Neural crest cell (in vitro differentiated cells): ENCODE results near the gene SSRP1. TPM values are rescaled to one million over a fixed set of nuclear protein-coding genes. Genes with fewer than 3 reads are reported as not detected.

ENCODE experiments used
- DNase-seq: peaks from one replicate; pipeline ENCODE4 v3.0.0; 2021; ENCODE audit warnings: low read depth, mixed read lengths, low spot score
- H3K27ac Mint-ChIP-seq: one replicate; pipeline ENCODE4 v1.8.0; 2021; ENCODE audit warnings: mild to moderate bottlenecking, mixed read lengths; ENCODE audit not compliant: unreplicated experiment
- H3K27me3 Mint-ChIP-seq: 2 replicates; pipeline ENCODE4 v1.8.0; 2021; ENCODE audit warnings: low read depth, mild to moderate bottlenecking, mixed read lengths
- H3K36me3 Mint-ChIP-seq: 2 replicates; pipeline ENCODE4 v1.8.0; 2021; ENCODE audit warnings: low read depth, mild to moderate bottlenecking, mixed read lengths
- H3K4me1 Mint-ChIP-seq: 2 replicates; pipeline ENCODE4 v1.8.0; 2021; ENCODE audit warnings: mixed read lengths
- H3K4me3 Mint-ChIP-seq: one replicate; pipeline ENCODE4 v1.8.0; 2021; ENCODE audit warnings: mild to moderate bottlenecking, mixed read lengths
- H3K9me3 Mint-ChIP-seq: 2 replicates; pipeline ENCODE4 v1.8.0; 2021; ENCODE audit warnings: mixed read lengths
- total RNA-seq: library from RNA; stranded (reverse); gene quantifications from 2 replicates; pipeline ENCODE4 v1.2.1, GENCODE V29; 2021
- TF ChIP-seq, protein P1 (sequence below): fragments of 200-600 bp; sonication (generic); conservative IDR thresholded peaks from 2 replicates; pipeline ENCODE4 v1.5.0; 2021; ENCODE audit warnings: antibody characterized with exemption, mild to moderate bottlenecking

SSRP1 gene
- total RNA-seq, 1 donor from 2014 or later, result 280 TPM

- H3K36me3 Mint-ChIP-seq, result peaks cover 12% of the 10 kb centered on the region
- H3K27ac Mint-ChIP-seq, result peak overlapping the region; percentile 94
- no peaks in the 10 kb centered on the region for H3K27me3 Mint-ChIP-seq
- H3K9me3 Mint-ChIP-seq, result no peaks in the 10 kb centered on the region
- H3K4me1 Mint-ChIP-seq, result peaks cover 43% of the 10 kb centered on the region
- no peak for DNase-seq
- TF ChIP-seq, protein P1, sequence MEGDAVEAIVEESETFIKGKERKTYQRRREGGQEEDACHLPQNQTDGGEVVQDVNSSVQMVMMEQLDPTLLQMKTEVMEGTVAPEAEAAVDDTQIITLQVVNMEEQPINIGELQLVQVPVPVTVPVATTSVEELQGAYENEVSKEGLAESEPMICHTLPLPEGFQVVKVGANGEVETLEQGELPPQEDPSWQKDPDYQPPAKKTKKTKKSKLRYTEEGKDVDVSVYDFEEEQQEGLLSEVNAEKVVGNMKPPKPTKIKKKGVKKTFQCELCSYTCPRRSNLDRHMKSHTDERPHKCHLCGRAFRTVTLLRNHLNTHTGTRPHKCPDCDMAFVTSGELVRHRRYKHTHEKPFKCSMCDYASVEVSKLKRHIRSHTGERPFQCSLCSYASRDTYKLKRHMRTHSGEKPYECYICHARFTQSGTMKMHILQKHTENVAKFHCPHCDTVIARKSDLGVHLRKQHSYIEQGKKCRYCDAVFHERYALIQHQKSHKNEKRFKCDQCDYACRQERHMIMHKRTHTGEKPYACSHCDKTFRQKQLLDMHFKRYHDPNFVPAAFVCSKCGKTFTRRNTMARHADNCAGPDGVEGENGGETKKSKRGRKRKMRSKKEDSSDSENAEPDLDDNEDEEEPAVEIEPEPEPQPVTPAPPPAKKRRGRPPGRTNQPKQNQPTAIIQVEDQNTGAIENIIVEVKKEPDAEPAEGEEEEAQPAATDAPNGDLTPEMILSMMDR, result no peak
- peak overlapping the region; percentile 94 for H3K4me3 Mint-ChIP-seq
Observed at GRCh38 chr11:57335023-57335342, 709 bp downstream of the SSRP1 start.

GRCh38 chr11:57332694-57333440 is 2.8 kb downstream of the SSRP1 start:
- H3K4me3 Mint-ChIP-seq, result peak overlapping the region; percentile 94
- H3K4me1 Mint-ChIP-seq, result peaks cover 31% of the 10 kb centered on the region
- H3K27ac Mint-ChIP-seq, result no peak overlapping the region
- DNase-seq, result no peak
- TF ChIP-seq, protein P1, result no peak
- H3K9me3 Mint-ChIP-seq, result no peaks in the 10 kb centered on the region
- H3K36me3 Mint-ChIP-seq, result peaks cover 24% of the 10 kb centered on the region
- no peaks in the 10 kb centered on the region for H3K27me3 Mint-ChIP-seq

- H3K27me3 Mint-ChIP-seq, result no peaks in the 10 kb centered on the region
- H3K4me3 Mint-ChIP-seq, result peak overlapping the region; percentile 61
- no peak for DNase-seq
- TF ChIP-seq, protein P1, result no peak
- no peaks in the 10 kb centered on the region for H3K9me3 Mint-ChIP-seq
- no peak overlapping the region for H3K27ac Mint-ChIP-seq
- H3K36me3 Mint-ChIP-seq, result peaks cover 34% of the 10 kb centered on the region
- peaks cover 38% of the 10 kb centered on the region for H3K4me1 Mint-ChIP-seq
Observed at GRCh38 chr11:57331720-57332119, 4.0 kb downstream of the SSRP1 start.

DNA sequence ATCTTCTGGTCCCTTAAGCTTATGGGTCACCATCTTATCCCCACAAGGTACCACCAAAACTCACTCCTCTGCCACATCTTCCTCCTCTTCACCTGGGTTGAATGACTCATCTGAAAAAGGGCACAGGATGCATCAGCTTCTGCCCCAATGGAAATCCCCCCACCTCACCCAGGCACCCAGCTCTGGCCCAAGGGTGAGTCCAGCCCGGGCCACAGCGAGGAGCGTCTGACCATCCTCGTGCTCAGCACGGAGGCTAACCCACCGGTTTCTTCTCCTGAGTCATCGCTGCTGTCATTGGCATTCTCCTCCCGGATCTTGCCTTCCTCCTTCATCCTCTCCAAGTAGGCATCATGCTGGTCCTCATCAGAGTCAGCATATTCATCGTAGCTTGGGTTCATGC is 5.7 kb downstream of the SSRP1 start:
- DNase-seq, result no peak
- peaks cover 38% of the 10 kb centered on the region for H3K36me3 Mint-ChIP-seq
- TF ChIP-seq, protein P1, result no peak
- H3K27me3 Mint-ChIP-seq, result no peaks in the 10 kb centered on the region
- H3K27ac Mint-ChIP-seq, result no peak overlapping the region
- no peaks in the 10 kb centered on the region for H3K9me3 Mint-ChIP-seq
- H3K4me3 Mint-ChIP-seq, result peak overlapping the region; percentile 64
- peaks cover 44% of the 10 kb centered on the region for H3K4me1 Mint-ChIP-seq

DNA sequence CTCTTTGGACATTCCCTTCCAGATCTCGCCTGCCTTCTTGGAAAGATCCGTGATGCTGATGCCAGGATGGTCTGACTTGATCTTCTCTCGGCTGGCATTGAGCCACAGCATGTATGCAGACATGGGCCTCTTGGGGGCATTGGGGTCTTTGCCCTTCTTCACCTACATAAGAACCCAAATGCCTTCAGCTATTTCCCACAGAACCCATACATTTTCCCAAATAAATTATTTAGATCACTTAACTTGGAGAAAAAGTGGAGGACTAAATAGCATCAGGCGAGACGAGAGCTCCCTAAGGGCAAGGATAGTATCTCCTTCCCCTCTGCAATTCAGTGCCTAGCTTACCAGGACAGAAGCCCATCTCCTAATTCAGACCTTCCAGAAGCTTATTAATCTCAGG is 8.0 kb downstream of the SSRP1 start:
- H3K36me3 Mint-ChIP-seq, result peaks cover 36% of the 10 kb centered on the region
- H3K27me3 Mint-ChIP-seq, result no peaks in the 10 kb centered on the region
- H3K9me3 Mint-ChIP-seq, result no peaks in the 10 kb centered on the region
- no peak for DNase-seq
- TF ChIP-seq, protein P1, result no peak
- H3K27ac Mint-ChIP-seq, result peak overlapping the region; percentile 16
- peaks cover 38% of the 10 kb centered on the region for H3K4me1 Mint-ChIP-seq
- peak overlapping the region; percentile 65 for H3K4me3 Mint-ChIP-seq
